ENCODE results near the gene TRIM8.

- TF ChIP-seq POLR2A (IDR thresholded peaks at IDR 0.05; ENCODE audit: borderline replicate concordance, extremely low read depth, insufficient read depth, insufficient read length) = no peak
- TF ChIP-seq FOSL1 (IDR thresholded peaks at IDR 0.05; ENCODE audit: low read depth) = no peak
- no peak for TF ChIP-seq CTCF (IDR thresholded peaks at IDR 0.05 in 2 of 3, conservative IDR thresholded peaks at IDR 0.05 in 1 of 3; ENCODE audit: borderline replicate concordance in 1 of 3, insufficient read depth in 1 of 3, low read depth in 2 of 3, low read length in 2 of 3)
- no peak for TF ChIP-seq EZH2phosphoT487 (IDR thresholded peaks at IDR 0.05; ENCODE audit: borderline replicate concordance)
- TF ChIP-seq POLR2AphosphoS5 (IDR thresholded peaks at IDR 0.05; ENCODE audit: low read depth, low read length) = no peak
- TF ChIP-seq ELF1 (IDR thresholded peaks at IDR 0.05; ENCODE audit: borderline replicate concordance, low read depth) = no peak
- no peak for TF ChIP-seq SIN3A (IDR thresholded peaks at IDR 0.05; ENCODE audit: low read depth)
- TF ChIP-seq MAX (IDR thresholded peaks at IDR 0.05) = no peak
- TF ChIP-seq ZNF274 (IDR thresholded peaks at IDR 0.05; ENCODE audit: low read depth, low read length) = no peak
- no peak for TF ChIP-seq EZH2 (IDR thresholded peaks at IDR 0.05)
Observed at GRCh38 chr10:102683736-102684135, 39.5 kb downstream of the TRIM8 start.
